Psoas muscle (tissue), 8 donors: Measurements from ENCODE around the gene SRRM5. TPM values are rescaled to one million over a fixed set of nuclear protein-coding genes. Genes with fewer than 3 reads are reported as not detected.

Experiments
- ATAC-seq, 4 donors: fragments of 200-7000 bp; cut with Tn5 transposase; one replicate each; pipeline ENCODE4 v1.9.1; 2020; ENCODE audit warnings: moderate library complexity in 3 of 4, mild to moderate bottlenecking in 2 of 4
- DNase-seq, 2 donors: peaks; one replicate each; pipeline ENCODE4 v3.0.0-alpha.2; 2020
- H3K27ac ChIP-seq: fragments of 200-600 bp; one replicate; pipeline ENCODE4 v1.8.0; 2022
- H3K27me3 ChIP-seq, 3 donors: fragments of 200-600 bp in 1 of 3; one replicate each; pipeline versions ENCODE4 v1.6.1 to v1.8.0; 2013 to 2022; ENCODE audit warnings: low read length in 2 of 3, mild to moderate bottlenecking in 2 of 3, moderate library complexity in 1 of 3; ENCODE audit not compliant: insufficient read depth in 3 of 3
- H3K36me3 ChIP-seq, 2 donors: fragments of 200-600 bp in 1 of 2; one replicate each; pipeline versions ENCODE4 v1.6.1 to v1.8.0; 2013 to 2022; ENCODE audit warnings: low read depth in 1 of 2, mild to moderate bottlenecking in 1 of 2, moderate library complexity in 1 of 2; ENCODE audit not compliant: insufficient read depth in 1 of 2
- H3K4me1 ChIP-seq: fragments of 200-600 bp; one replicate; pipeline ENCODE4 v1.8.0; 2022
- H3K4me3 ChIP-seq: fragments of 200-600 bp; one replicate; pipeline ENCODE4 v1.8.0; 2022; ENCODE audit warnings: mild to moderate bottlenecking
- H3K9me3 ChIP-seq: fragments of 200-600 bp; one replicate; pipeline ENCODE4 v1.8.0; 2022
- WGBS, 3 donors: extraction: QIAGEN DNeasy Blood & Tissue Kit; methylation state at CpG; one replicate each; pipeline versions ENCODE4 v1.1.6 to v1.1.7; 2013; 5-methylcytosine and 5-hydroxymethylcytosine counted together
- intact Hi-C, 2 donors: fragments of 100-400 bp; cut with DNase I; formaldehyde crosslinking; loops; one replicate each; pipeline versions ENCODE4 v1.11.0 to v1.14.2; 2022
- polyA plus RNA-seq, 3 donors: library from polyadenylated mRNA; stranded (reverse); fragments of 200-250 nt; gene quantifications; one replicate each; pipeline ENCODE4 v1.2.3, GENCODE V29; 2013
- total RNA-seq, 4 donors: library from RNA; stranded (reverse); fragmentation: NEBNext Ultra II Directional in 2 of 4; extraction: Animal tissue kit (Norgen Biotek cat#: 25700) in 2 of 4; gene quantifications; one replicate each; pipeline versions ENCODE4 v1.2.1 to v1.2.4, GENCODE V29; 2021 to 2023
- TF ChIP-seq, protein P1 (sequence below): fragments of 200-600 bp; IDR thresholded peaks from one replicate; pipeline ENCODE4 v1.8.0; 2022; ENCODE audit warnings: antibody characterized with exemption
- donor health status: healthy with polysubstance abuse.
- donor health status: DM: no; HTN: no; CAD: no; lungs with moderate emphysema.
- donor health status: Bipolar disorder and iron deficiency.
- donor health status: healthy.
- donor health status: DM: yes; HTN: yes; CAD: no.
- donor health status: DM: no; HTN: no; CAD: no.
- donor health status: DM: no; HTN: no; CAD: no.
- donor health status: DM: yes; HTN: yes; CAD: no.

Gene SRRM5
- total and polyA plus RNA-seq, 7 donors, result 0.10 to 1.1 (median 0.27) TPM; not detected in 1

DNA sequence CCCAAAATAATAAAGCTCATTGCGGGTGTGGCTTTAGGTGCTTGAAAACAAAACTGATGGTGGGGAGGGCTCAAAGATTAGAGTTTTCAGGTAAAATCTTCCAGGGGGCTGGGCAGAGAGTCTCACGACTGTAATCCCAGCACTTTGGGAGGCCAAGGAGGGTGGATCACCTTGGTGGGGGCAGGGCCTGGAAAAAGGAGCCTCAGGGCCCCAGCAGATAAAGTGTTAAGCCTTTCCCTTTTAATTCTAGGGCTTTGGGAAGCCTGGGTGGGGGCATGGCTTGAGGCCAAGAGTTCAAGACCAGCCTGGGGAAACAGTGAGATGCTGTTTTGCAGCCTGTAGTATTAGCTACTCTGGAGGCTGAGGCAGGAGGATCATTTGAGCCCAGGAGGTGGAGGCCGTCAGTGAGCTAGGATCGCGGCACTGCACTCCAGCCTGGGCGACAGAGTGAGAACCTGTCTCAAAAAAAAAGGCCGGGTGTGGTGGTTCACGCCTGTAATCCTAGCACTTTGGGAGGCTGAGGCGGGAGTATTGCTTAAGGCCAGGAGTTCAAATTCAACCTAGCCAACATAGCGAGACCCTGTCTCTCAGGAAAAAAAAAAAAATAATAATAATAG lies 17.7 kb upstream of the SRRM5 start:
- intact Hi-C loops, result loop anchor here in 1 of 2 donors (2.0 to 10.0 kb wide), 2 partner anchors 17 to 59 kb away; partner anchors contain the start of gene ZNF575
- TF ChIP-seq, protein P1, sequence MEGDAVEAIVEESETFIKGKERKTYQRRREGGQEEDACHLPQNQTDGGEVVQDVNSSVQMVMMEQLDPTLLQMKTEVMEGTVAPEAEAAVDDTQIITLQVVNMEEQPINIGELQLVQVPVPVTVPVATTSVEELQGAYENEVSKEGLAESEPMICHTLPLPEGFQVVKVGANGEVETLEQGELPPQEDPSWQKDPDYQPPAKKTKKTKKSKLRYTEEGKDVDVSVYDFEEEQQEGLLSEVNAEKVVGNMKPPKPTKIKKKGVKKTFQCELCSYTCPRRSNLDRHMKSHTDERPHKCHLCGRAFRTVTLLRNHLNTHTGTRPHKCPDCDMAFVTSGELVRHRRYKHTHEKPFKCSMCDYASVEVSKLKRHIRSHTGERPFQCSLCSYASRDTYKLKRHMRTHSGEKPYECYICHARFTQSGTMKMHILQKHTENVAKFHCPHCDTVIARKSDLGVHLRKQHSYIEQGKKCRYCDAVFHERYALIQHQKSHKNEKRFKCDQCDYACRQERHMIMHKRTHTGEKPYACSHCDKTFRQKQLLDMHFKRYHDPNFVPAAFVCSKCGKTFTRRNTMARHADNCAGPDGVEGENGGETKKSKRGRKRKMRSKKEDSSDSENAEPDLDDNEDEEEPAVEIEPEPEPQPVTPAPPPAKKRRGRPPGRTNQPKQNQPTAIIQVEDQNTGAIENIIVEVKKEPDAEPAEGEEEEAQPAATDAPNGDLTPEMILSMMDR, result no peak
- no peak for DNase-seq
- Histone ChIP-seq H3K36me3 (peaks cover 3 to 59% of the 10 kb centered on the region in 2 donors), H3K27ac (peak overlapping the region; percentile 99), H3K9me3 (no peaks in the 10 kb centered on the region), H3K4me1 (peaks cover 26% of the 10 kb centered on the region), H3K27me3 (no peaks in the 10 kb centered on the region), H3K4me3 (peak overlapping the region; percentile 89)
- 82 to 92% (median 87%) methylated on average over 10 of the region's 10 CpGs for WGBS, 3 donors
- no peak for ATAC-seq

DNA sequence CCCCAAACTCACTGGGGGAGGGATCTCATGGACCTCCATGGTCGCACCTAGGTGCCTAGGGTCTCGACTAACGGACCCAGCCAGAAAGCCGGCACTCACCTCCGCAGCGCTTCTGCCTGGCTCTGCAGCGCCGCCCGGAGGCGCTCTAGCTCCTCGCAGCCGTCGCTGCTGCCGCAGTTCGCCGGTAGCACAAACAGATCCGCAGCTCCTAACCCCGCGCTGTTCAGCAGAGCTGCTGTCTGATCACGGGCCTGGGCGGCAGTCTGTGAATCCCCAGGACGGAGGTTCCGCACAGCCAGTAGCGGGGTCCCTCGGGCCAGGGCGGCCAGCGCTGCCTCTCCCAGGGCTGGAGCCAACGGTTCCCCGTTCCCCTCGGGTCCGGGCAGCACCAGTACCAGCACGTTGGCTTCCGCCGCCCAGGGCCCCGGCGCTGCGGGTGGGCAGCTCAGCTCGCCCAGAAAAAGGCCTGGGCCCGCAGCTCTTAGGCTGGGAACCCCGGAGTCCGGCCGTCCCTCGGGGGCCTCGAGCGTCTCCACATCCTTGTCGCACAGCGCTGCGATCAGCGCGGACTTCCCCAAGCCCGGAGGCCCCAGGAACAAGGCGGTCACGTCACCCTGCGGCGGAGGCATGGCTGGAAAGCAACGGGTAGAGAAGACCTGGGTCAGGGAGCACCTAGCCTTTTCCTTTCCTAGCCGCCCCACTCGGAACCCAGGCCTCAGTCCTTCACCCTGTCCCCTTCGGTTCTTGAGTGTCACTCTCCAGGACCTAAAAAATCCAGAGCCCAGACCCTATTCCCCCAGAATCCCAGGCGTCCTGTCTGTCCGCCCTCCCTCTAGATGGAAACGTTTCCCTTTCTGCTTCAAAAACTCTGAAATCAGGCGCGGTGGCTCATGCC lies 16.9 kb upstream of the SRRM5 start:
- TF ChIP-seq, protein P1, result peak; percentile 45
- intact Hi-C loops, result loop anchor here (2.0 to 10.0 kb wide), 3 partner anchors 18 to 63 kb away; partner anchors contain the start of gene ZNF575 (in 2 of the 2)
- 3 to 5% (median 5%) methylated on average over 64 of the region's 64 CpGs for WGBS, 3 donors
- ATAC-seq (no peak), DNase-seq (peak; percentile 43 to 72)
- Histone ChIP-seq H3K4me3 (peak overlapping the region; percentile 89), H3K9me3 (no peaks in the 10 kb centered on the region), H3K27me3 (no peaks in the 10 kb centered on the region), H3K27ac (peak overlapping the region; percentile 99), H3K4me1 (peaks cover 26% of the 10 kb centered on the region), H3K36me3 (peaks cover 2 to 63% of the 10 kb centered on the region in 2 donors)

DNA sequence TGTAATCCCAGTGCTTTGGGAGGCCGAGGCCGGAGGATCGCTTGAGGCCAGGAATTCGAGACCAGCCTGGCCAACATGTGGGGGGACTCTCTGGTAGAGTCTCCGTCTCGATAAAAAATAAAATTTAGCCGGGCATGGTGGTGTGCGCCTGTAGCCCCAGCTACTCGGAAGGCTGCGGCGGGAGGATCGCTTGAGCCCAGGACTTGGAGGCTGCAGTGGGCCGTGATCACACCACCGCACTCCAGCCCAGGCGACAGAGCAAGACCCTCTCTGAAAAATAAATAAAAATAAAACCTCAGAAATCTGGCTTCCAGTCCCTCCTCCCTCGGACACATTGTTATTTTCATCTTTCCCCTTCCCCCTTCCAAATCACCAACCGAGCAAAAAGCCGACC lies 16.3 kb upstream of the SRRM5 start:
- intact Hi-C loops, result loop anchor here (2.0 to 10.0 kb wide), 3 partner anchors 19 to 63 kb away; partner anchors contain the start of gene ZNF575 (in 2 of the 2)
- no peaks in the 10 kb centered on the region for H3K9me3 ChIP-seq
- DNase-seq (no peak), ATAC-seq (peak; percentile 15 to 39 (median 26))
- peaks cover 0 to 63% of the 10 kb centered on the region in 2 donors for H3K36me3 ChIP-seq
- peak overlapping the region; percentile 89 for H3K4me3 ChIP-seq
- H3K27ac ChIP-seq, result peak overlapping the region; percentile 99
- no peaks in the 10 kb centered on the region for H3K27me3 ChIP-seq
- TF ChIP-seq, protein P1, result no peak
- WGBS, 3 donors, result 0 to 1% (median 1%) methylated on average over 18 of the region's 18 CpGs
- peaks cover 26% of the 10 kb centered on the region for H3K4me1 ChIP-seq

DNA sequence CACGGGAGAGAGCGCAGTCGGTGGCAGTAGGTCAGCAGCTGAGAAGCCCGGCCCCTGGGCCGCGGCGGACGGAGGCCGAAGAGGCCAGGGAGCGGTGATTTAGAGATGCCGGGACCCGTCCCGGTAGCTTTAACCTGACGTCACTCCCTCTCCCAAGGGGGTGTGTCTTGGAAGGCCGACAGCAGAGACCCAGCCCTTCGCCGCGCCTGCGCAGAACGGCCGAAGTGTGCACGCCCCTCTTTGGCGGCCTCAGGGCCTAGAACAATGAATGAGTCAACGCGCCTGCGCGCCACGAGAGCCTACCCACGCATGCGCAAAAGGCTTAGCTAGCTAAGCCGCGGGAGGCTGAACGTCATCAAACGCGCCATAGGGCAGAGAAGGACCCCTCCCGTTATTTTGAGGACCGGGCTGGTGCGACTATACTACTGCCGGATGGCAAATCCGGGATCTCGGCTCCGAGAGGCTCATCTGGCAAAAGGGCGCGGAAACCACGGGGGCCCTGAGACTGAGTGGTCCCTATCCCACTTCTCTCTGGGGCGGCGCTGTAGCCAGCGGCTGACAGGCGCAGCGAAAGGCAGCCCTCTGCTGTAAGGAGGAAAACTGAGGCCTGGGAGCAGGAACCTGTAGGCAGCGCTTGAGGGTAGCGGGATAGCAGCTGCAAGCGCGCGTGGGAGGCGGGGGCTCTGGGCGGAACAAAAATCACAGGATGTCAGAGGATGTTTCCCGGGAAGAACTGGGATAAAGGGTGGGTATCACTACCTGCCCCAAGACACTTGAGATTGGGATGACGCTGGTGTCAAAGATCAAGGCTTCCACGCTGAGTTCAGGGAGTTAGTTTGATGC lies 15.7 kb upstream of the SRRM5 start, which contains the start of the genes IRGQ and ZNF576:
Gene IRGQ (minus strand): TSS at position 136 of the 843 bp plus-strand sequence. CDS start 796 bp downstream, outside the sequence.
Gene ZNF576 (plus strand): TSS at position 597 of the 843 bp plus-strand sequence. CDS start 514 bp downstream, outside the sequence.
- 0% methylated on average over 57 to 60 of the region's 60 CpGs for WGBS, 3 donors
- intact Hi-C loops, result loop anchor here (2.0 to 10.0 kb wide), 3 partner anchors 19 to 64 kb away; partner anchors contain the start of gene ZNF575 (in 2 of the 2)

More for the DNA sequence above, 15.7 kb upstream of the SRRM5 start, which contains the start of the genes IRGQ and ZNF576:
- ATAC-seq, result peak; percentile 93 to 94 (median 94)
- no peaks in the 10 kb centered on the region for H3K9me3 ChIP-seq
- peak within 1 kb of the TSS; percentile 99 for H3K27ac ChIP-seq
- TF ChIP-seq, protein P1, result no peak
- peak within 1 kb of the TSS; percentile 89 for H3K4me3 ChIP-seq
- peak; percentile 100 for DNase-seq
- no peaks in the 10 kb centered on the region for H3K27me3 ChIP-seq
- H3K4me1 ChIP-seq, result peaks cover 26% of the 10 kb centered on the region
- peaks cover 0 to 63% of the 10 kb centered on the region in 2 donors for H3K36me3 ChIP-seq
